SKM-1 treated with dmso at 0.1 percent for 144 hours (cell line): ENCODE results near the gene CD247.

Source experiments
- DNase-seq: peaks from one replicate; lab custom pipeline; 2025; ENCODE audit not compliant: unreplicated experiment; lab: John Stamatoyannopoulos, UW

CD247 gene

GRCh38 chr1:167489571-167490340 is 28.6 kb downstream of the CD247 start:
- DNase-seq: no peak

- DNase-seq: no peak
Measured at GRCh38 chr1:167488786-167489185, 29.5 kb downstream of the CD247 start.

GRCh38 chr1:167487614-167488013 is 30.7 kb downstream of the CD247 start:
- no peak for DNase-seq

GRCh38 chr1:167486090-167486824 is 32.1 kb downstream of the CD247 start:
- no peak for DNase-seq

GRCh38 chr1:167484726-167485502 is 33.4 kb downstream of the CD247 start:
- no peak for DNase-seq

- DNase-seq: no peak
Measured at GRCh38 chr1:167483790-167484189, 34.5 kb downstream of the CD247 start.

- no peak for DNase-seq
Measured at GRCh38 chr1:167482184-167482583, 36.1 kb downstream of the CD247 start.

- no peak for DNase-seq
Measured at GRCh38 chr1:167479331-167479979, 38.9 kb downstream of the CD247 start.

GRCh38 chr1:167477986-167478385 is 40.3 kb downstream of the CD247 start:
- DNase-seq: no peak

GRCh38 chr1:167476061-167476460 is 42.3 kb downstream of the CD247 start:
- DNase-seq: no peak

GRCh38 chr1:167474191-167474641 is 44.1 kb downstream of the CD247 start:
- DNase-seq: no peak

GRCh38 chr1:167473761-167474160 is 44.6 kb downstream of the CD247 start:
- no peak for DNase-seq

GRCh38 chr1:167472752-167473521 is 45.4 kb downstream of the CD247 start:
- no peak for DNase-seq

GRCh38 chr1:167471568-167471967 is 46.8 kb downstream of the CD247 start:
- DNase-seq: no peak

GRCh38 chr1:167469280-167469965 is 48.9 kb downstream of the CD247 start:
- no peak for DNase-seq

GRCh38 chr1:167467752-167468151 is 50.6 kb downstream of the CD247 start:
- DNase-seq: no peak

GRCh38 chr1:167467126-167467710 is 51.1 kb downstream of the CD247 start:
- no peak for DNase-seq

GRCh38 chr1:167465743-167466142 is 52.6 kb downstream of the CD247 start:
- no peak for DNase-seq

- DNase-seq: no peak
Measured at GRCh38 chr1:167465018-167465417, 53.3 kb downstream of the CD247 start.
